Brain microvascular endothelial cell (primary cell): Measurements from ENCODE around the gene HMCN2.

Source experiments
- DNase-seq: peaks from one replicate; pipeline ENCODE4 v3.0.0-alpha.2; 2020
- H3K27ac ChIP-seq: fragments of 250-450 bp; sonication (Bioruptor Pico); 2 replicates; pipeline ENCODE4 v1.5.1; 2020; ENCODE audit warnings: mild to moderate bottlenecking, moderate library complexity
- H3K27me3 ChIP-seq: fragments of 250-450 bp; sonication (Bioruptor Pico); replicated peaks from 2 replicates; pipeline ENCODE4 v1.5.1; 2020; ENCODE audit warnings: mild to moderate bottlenecking
- H3K36me3 ChIP-seq: fragments of 250-450 bp; sonication (Bioruptor Pico); replicated peaks from 2 replicates; pipeline ENCODE4 v1.5.1; 2020; ENCODE audit warnings: mild to moderate bottlenecking
- H3K4me3 ChIP-seq: 2 replicates; pipeline ENCODE4 v1.5.1; 2011; ENCODE audit warnings: low read depth, mild to moderate bottlenecking, control low read depth, low read length, moderate library complexity
- CTCF ChIP-seq: IDR thresholded peaks from 2 replicates; pipeline ENCODE4 v1.5.1; 2011; ENCODE audit warnings: low read depth, mild to moderate bottlenecking, moderate library complexity, low read length, control low read depth, inconsistent platforms; ENCODE audit errors: missing control alignments
- in situ Hi-C: cut with HindIII; loops from 2 replicates; pipeline ENCODE4 v1.10.0; 2017; ENCODE audit warnings: low sequenced_read_pairs, low pct_ligation_motif_present

Gene HMCN2

GRCh38 chr9:130371196-130371966, 105.8 kb downstream of the HMCN2 start:
- in situ Hi-C loops: no loop called here
- H3K27me3 ChIP-seq: no peaks in the 10 kb centered on the region
- H3K27ac ChIP-seq: no peak overlapping the region
- DNase-seq: no peak
- TF ChIP-seq CTCF: no peak
- H3K36me3 ChIP-seq: no peaks in the 10 kb centered on the region
- H3K4me3 ChIP-seq: no peak overlapping the region

GRCh38 chr9:130372057-130372456, 106.5 kb downstream of the HMCN2 start:
- in situ Hi-C loops: no loop called here
- no peak for TF ChIP-seq CTCF
- H3K36me3 ChIP-seq: no peaks in the 10 kb centered on the region

GRCh38 chr9:130373679-130374325, 108.2 kb downstream of the HMCN2 start:
- in situ Hi-C loops: no loop called here
- no peak for TF ChIP-seq CTCF
- H3K36me3 ChIP-seq: no peaks in the 10 kb centered on the region
- H3K27me3 ChIP-seq: no peaks in the 10 kb centered on the region
- no peak for DNase-seq
- no peak overlapping the region for H3K27ac ChIP-seq
- H3K4me3 ChIP-seq: no peak overlapping the region

More at GRCh38 chr9:130372057-130372456, 106.5 kb downstream of the HMCN2 start:
- H3K27me3 ChIP-seq: no peaks in the 10 kb centered on the region
- DNase-seq: no peak
- H3K27ac ChIP-seq: no peak overlapping the region
- H3K4me3 ChIP-seq: no peak overlapping the region

- DNase-seq: no peak
- H3K27ac ChIP-seq: no peak overlapping the region
- H3K27me3 ChIP-seq: no peaks in the 10 kb centered on the region
- in situ Hi-C loops: no loop called here
- no peak overlapping the region for H3K4me3 ChIP-seq
- H3K36me3 ChIP-seq: no peaks in the 10 kb centered on the region
- no peak for TF ChIP-seq CTCF
These were observed 112.1 kb downstream of the HMCN2 start for GRCh38 chr9:130377612-130378011.

- Histone ChIP-seq H3K4me3 (no peak overlapping the region), H3K36me3 (no peaks in the 10 kb centered on the region), H3K27ac (no peak overlapping the region), H3K27me3 (peaks cover under 1% of the 10 kb centered on the region)
- DNase-seq: no peak
- TF ChIP-seq CTCF: no peak
- in situ Hi-C loops: no loop called here
These were observed 113.5 kb downstream of the HMCN2 start for GRCh38 chr9:130378875-130379648.
